Stimulated activated CD4-positive, alpha-beta T cell treated with anti-CD3 and anti-CD28 coated beads, Interleukin-2, amount 100 ng/mL, for 48 hours (primary cell): ENCODE data around the gene HNF4A.

Experiments used
- DNase-seq, 2 donors: peaks; one replicate each; pipeline ENCODE4 v3.0.0-alpha.2; 2020

HNF4A gene

GRCh38 chr20:44392776-44393607 is 37.5 kb downstream of the HNF4A start:
- DNase-seq = no peak

DNA sequence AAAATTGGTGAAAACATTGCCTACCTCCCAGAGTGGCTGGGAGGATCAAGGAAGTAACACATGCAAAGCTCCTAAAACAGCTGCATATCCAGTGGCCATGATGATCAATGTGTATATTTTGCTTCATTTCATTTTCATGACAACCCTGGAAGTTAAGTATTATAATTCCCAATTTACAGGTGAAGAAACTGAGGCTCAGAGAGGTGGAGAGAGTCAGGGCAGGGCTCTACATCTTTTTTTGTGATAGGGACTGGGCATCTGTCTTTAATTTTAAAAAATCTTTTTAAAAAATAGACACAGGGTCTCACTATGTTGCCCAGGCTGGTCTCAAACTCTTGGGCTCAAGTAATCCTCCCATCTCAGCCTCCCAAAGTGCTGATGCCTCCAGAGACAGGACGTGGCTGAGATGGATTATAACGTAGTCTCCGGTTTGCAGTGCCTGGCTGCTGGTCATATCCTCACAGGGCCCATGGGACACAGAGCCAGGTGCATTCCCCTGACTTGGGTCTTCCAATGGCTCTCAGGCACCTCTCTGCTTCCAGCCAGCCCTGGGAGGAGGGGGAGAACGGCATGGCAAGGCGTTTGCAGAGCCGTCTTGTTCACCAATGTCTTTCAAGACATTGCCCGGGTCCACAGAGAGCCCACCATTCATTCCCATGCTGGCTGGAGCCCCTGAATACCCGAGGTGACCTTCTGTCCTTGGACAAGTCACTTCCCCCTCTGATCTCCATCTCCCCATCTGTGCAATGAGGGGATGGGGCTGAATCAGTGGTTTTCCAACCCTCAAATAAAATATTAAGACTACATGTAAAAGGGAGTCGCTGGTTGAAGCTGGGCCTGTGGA is 38.3 kb downstream of the HNF4A start:
- no peak for DNase-seq

DNA sequence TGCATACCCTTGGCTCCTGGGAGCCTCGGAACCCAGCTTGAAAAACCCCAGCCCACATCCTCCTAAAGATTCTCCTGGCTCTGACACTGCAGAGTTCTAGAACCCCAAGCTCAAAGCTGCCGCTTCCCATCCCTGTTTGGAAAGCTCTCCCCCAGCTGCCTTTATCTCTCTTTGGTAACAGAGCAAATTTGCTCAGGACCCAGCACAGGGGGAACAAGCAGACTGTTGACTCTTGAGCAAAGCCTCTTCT is 38.9 kb downstream of the HNF4A start:
- DNase-seq = no peak

- no peak for DNase-seq
Observed at GRCh38 chr20:44394702-44395460, 39.4 kb downstream of the HNF4A start.

DNA sequence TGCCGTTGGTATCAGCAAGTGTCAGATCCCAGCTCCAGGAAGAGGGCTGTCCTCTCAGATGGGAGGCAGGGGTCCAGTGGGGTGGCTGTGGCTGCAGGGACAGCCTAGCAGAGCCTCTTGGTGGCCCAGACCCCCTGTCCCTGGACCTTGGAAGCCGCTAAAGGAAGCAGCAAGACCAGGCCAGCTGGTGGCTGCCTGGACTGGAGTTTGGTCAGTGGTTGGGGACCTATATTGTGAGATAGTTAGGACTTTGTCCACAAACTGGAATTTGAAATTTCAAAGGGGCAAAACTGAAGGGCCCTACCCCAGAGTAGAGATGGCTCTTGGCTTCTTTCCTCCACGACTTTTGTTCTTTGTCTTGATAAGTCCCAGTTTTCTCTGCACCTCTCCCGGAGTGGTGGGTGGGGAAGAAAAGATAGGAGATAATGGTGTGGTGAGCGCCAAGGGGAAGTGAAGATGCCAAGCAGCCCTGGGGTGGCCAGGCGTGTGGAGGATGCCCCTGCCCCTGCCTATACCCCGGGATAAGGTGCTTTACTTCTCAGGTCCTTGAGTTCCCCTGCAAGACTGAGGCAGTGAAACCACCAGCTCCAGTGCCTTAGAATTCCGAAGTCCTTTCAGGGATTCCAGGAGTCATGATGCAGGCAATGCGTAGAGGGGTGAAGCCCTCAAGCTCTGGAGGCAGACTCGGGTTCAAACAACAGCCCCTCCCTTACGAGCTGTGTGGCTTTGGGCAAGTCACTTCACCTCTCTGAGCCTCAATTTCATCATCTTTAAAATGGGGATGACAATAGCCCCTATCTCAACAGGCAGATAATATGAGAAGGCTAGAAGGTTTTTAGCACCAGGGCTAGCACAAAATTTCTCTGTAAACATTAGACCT is 40.2 kb downstream of the HNF4A start:
- no peak for DNase-seq

DNA sequence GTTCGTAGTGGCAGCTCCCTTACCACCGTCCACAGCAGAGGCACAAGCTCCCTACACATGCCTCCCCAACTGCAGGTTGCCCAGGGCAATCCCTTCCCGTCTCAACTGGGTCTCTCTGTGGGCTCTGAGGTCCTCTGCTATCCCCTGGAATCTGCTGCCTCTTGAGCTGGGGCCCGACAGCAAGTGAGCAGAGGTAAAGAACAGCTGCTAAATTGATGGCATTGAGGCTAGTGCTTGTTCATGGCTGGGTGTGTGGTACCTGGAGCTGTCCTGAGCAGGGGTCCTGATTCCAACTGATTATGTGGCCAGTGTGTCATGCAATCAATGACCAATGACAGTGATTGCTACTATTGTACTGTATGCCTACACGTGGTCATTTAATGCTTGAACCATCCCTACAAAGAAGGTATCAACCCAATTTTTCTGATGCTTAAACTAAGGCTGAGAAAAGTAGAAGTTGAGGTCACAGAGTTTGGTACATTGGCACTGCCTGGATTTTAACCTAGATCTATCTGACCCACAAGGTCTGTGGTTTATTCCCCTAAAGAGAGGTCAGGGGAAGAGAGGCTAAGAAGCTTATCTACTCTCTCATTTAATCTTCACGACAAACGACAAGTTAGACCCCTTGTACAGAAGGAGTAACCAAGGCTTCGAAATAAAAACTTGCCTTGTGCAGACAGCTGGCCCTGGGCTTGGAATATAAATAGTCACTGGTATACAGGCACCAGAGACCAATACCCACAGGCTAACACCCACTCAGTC is 41.1 kb downstream of the HNF4A start:
- DNase-seq = no peak

- no peak for DNase-seq
Observed at GRCh38 chr20:44398335-44398734, 42.8 kb downstream of the HNF4A start.

- no peak for DNase-seq
Observed at GRCh38 chr20:44399446-44399845, 43.9 kb downstream of the HNF4A start.

GRCh38 chr20:44400671-44400969 is 45.1 kb downstream of the HNF4A start:
- DNase-seq = no peak

DNA sequence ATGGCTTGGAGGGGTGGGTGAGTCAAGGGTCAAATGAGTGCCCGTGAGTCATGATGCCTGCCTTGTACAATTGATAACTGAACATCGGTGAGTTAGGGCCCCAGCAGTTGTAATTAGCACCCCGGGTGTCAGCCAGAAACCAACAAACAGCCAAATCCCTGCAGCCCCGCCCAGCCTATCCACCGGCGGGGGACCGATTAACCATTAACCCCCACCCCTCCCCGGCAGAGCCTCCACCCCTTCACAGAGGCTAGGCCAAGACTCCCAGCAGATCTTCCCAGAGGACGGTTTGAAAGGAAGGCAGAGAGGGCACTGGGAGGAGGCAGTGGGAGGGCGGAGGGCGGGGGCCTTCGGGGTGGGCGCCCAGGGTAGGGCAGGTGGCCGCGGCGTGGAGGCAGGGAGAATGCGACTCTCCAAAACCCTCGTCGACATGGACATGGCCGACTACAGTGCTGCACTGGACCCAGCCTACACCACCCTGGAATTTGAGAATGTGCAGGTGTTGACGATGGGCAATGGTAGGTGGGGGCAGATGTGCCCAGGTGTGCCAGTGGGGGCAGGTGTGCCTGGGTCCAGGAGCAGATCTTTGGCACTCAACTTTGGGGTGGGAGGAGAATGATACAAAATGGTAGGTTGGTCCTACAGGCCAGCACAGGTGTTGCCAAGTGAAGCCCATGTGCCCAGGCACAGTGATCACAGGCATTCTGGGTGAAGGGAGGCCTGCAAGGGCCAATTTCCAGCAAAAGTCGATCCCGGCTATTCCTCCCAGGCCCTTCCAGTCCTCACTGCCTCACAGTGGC is 45.7 kb downstream of the HNF4A start:
- no peak for DNase-seq

- no peak for DNase-seq
Observed at GRCh38 chr20:44401770-44402390, 46.4 kb downstream of the HNF4A start.

GRCh38 chr20:44402391-44403193 is 47.1 kb downstream of the HNF4A start:
- DNase-seq = no peak

GRCh38 chr20:44403194-44404112 is 48.0 kb downstream of the HNF4A start:
- no peak for DNase-seq

DNA sequence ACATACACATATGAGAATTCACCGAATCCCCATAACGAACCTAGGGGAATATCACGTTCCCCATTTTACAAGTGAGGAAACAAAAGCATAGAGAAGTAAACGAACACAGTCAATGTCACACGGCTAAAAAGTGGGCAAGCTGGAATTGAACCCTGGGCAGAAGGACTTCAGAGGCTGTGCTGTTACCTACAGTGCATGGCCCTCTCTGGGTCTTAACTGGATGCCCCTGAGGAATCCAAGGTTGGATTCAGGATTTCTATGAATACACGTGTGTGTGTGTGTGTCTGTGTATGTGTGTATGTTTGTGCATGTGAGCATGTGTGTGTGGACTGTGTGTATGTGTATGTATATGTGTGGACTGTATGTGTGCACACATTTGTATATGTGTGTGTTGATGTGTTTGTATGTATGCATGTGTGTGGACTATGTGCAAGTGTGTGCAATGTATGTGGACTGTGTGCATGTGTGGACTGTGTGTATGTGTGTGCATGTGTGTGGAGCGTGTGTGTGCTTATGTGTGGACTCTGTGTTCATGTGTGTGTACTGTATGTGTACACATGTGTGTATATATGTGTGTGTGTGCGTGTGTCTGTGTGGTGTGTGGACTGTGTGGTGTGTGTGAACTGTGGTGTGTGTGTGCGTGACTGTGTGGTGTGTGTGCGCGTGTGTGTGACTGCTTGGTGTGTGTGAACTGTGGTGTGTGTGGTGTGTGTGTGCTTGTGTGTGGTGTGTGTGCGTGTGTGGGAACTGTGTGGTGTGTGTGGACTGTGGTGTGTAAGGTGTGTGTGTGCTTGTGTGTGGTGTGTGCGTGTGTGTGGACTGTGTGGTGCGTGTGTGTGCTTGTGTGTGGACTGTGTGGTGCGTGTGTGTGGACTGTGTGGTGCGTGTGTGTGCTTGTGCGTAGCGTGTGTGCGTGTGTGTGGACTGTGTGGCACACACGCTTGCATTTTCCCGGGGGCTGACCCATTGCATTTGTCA is 49.0 kb downstream of the HNF4A start:
- no peak for DNase-seq

GRCh38 chr20:44405257-44405656 is 49.8 kb downstream of the HNF4A start:
- no peak for DNase-seq

DNA sequence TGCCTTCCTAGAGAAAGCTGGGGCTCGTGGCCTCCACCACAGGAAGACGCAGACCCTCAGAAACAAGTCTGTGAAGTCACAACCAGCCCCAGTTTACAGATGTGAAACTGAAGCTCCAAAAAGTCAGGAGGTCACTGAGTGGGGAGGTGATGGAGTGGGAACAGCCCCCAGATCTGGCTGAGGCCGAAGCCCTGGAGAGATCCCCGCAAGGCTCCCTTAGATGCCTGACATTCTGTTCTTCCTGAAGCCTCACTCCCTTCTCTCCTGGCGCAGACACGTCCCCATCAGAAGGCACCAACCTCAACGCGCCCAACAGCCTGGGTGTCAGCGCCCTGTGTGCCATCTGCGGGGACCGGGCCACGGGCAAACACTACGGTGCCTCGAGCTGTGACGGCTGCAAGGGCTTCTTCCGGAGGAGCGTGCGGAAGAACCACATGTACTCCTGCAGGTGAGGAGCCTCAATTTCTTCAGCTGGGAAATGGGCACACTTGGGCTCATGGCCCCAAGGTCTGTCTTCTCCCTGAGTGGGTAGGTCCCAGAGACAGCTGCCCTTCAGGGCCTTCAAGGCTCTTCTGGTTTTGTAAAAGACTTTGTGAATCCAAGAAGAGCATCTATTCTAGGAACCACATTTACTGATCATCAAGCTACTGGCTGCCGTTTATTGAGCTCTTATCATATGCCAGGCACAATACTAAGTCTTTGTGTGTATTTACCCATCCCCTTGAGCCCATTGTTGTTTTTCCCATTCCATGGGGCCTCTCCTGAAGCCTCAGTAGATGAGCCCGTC is 50.5 kb downstream of the HNF4A start:
- no peak for DNase-seq
